Epithelial cell of esophagus (primary cell): ENCODE measurements around the gene ARID5B.
A peak's percentile ranks its signal among the peaks of the same experiment; 100 is the strongest.

Source experiments
- DNase-seq: peaks from one replicate; pipeline ENCODE4 v3.0.0; 2010; ENCODE audit warnings: low read depth
- H3K4me3 ChIP-seq: 2 replicates; pipeline ENCODE4 v1.5.1; 2011; ENCODE audit warnings: mild to moderate bottlenecking, low read length, control low read depth
- TF ChIP-seq, protein P1 (sequence below): IDR thresholded peaks from 2 replicates; pipeline ENCODE4 v1.5.1; 2011; ENCODE audit warnings: low read depth, mild to moderate bottlenecking, low read length, control low read depth, inconsistent platforms; ENCODE audit not compliant: insufficient read depth; ENCODE audit errors: missing control alignments

ARID5B gene

DNA sequence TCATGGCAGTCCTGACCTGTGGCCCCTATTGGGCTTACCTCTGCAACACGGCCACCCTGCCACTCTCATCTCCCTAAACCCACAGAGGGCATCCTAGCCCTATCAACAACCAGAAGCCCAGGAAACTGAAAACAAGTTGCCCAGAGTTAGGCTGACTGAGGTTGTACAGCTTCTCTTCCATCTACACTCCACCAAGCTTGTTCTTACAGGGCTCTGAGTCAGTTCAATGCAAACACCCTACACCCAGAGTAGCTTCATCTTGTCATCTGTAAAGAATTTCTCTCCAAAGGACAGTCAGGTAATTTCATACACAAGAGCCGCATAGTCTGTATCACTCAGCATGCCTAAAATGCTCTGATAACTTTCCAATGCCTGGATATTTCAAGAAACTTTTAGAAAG, 175.4 kb downstream of the ARID5B start:
- peak; percentile 95 for DNase-seq
- no peak overlapping the region for H3K4me3 ChIP-seq

DNA sequence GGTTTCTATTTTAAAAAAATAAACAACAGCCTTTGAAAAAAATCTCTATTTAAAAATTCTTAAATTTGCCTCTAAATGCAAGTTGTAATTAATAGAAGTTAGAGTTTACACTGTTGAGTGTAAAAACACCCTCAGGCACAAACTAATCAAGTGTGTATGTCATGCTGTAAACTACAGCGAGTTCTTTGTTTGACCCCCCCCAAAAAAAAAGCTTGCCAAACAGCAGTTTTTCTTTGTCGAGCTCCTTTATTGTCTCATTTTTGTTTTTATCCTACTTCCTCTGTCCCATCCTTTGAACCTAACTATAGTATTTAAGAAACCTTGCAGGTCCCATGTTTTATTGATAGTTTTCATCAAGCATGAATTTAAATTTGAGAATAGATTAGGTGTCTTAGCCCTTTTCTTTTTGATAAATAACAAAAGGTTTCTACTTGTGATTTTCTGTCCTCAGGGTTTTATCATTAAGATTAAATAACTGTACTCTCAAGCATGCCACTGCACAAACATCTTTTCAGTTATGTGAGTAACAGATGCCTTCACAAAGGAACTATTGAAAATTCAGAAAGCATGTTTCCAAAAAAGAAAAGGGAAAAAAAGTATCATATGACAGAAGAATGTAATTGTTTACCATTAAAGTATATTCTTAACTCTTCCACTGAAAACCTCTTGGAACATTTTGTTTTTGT, 176.0 kb downstream of the ARID5B start:
- TF ChIP-seq, protein P1, sequence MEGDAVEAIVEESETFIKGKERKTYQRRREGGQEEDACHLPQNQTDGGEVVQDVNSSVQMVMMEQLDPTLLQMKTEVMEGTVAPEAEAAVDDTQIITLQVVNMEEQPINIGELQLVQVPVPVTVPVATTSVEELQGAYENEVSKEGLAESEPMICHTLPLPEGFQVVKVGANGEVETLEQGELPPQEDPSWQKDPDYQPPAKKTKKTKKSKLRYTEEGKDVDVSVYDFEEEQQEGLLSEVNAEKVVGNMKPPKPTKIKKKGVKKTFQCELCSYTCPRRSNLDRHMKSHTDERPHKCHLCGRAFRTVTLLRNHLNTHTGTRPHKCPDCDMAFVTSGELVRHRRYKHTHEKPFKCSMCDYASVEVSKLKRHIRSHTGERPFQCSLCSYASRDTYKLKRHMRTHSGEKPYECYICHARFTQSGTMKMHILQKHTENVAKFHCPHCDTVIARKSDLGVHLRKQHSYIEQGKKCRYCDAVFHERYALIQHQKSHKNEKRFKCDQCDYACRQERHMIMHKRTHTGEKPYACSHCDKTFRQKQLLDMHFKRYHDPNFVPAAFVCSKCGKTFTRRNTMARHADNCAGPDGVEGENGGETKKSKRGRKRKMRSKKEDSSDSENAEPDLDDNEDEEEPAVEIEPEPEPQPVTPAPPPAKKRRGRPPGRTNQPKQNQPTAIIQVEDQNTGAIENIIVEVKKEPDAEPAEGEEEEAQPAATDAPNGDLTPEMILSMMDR, result no peak
- no peak overlapping the region for H3K4me3 ChIP-seq
- no peak for DNase-seq

More for the DNA sequence above, 175.4 kb downstream of the ARID5B start:
- TF ChIP-seq, protein P1, result no peak

DNA sequence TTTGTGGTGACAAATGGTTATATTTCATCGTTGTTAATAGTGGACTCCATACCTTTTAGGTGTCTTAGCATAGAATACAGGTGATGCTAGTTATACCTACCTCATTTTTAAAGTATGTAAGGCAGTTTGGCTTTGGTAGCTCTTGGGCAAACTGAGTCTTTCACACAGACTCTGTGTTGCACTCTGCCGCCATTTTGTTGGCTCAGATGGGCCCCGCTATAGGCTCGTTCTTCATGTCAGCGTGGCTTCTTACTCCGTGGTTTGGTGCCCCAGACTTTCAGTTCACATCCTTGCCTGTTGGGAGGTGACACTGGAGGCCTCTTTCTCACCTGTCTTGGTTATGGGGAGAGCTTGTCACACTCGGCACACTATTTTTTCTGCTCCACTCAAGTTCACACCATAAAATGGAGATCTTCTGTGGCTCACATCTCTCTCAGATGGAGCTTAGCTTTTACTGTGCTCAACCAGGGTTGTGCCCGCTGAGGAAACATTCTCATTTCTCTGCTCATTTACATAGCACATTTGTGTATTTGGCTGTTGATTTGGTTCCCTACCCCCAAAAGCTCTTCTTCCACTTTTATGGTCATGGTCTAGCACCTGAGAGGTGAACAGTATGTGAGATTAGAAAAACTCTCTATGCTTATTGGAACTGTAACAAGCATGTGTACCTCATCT, 178.5 kb downstream of the ARID5B start:
- TF ChIP-seq, protein P1, result no peak
- DNase-seq, result no peak
- H3K4me3 ChIP-seq, result no peak overlapping the region

DNA sequence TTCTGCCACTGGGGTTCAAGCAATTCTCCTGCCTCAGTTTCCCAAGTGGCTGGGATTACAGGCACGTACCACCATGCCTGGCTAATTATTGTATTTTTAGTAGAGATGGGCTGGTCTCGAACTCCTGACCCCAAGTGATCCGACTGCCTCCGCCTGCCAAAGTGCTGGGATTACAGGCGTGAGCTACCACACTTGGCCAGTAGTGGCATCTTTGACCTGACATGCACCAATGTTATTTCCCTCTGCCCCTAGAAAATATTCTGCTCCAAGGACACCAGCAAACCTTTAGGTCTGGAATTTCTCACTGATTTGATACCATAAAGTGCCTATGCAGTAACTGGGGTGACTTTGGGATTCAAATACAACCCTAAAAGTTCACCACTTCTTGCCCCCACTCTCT, 179.4 kb downstream of the ARID5B start:
- H3K4me3 ChIP-seq, result no peak overlapping the region
- TF ChIP-seq, protein P1, result no peak
- no peak for DNase-seq

DNA sequence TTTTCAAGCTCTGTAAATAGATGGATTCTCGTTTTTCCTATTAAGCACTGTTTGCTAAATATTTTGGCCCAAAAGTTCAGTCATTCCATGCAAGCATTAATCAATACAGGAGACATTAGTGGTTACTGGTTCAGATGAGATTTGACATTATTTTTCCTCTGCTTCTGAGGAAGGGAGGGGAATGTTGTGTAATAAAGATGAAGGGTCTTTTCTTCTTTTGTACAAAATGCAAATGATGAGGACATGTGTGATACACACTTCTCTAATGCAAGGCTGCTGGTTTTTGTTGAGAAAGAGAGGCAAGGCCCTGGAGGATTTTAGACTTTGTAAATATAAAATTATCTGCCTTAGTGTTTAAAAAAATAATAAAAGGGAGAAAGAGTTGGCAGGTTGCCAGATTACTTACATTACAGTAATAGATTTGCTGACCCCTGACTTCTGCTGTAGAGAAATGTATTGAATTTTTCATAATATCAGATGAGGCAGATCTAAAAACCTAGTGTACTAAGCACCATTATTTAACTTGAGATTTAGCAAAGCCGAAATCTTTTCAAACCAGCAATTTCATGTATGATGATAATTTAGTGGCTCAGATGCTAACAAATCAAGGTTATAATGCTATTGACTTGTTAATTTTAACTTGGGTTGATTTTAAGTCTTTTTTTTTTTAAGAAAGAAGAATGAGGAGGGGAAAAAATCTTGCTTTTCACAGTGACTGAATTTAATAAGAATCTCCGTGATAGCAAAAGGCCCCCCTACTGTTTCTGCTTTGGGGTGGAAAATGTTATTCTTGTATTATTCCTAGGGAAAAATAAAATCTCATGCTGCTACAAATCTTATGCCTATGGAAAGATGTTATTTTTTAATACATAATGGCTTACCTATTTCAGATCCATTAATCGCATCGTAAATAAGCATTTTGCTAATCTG, 180.1 kb downstream of the ARID5B start:
- no peak overlapping the region for H3K4me3 ChIP-seq
- TF ChIP-seq, protein P1, result no peak
- no peak for DNase-seq

DNA sequence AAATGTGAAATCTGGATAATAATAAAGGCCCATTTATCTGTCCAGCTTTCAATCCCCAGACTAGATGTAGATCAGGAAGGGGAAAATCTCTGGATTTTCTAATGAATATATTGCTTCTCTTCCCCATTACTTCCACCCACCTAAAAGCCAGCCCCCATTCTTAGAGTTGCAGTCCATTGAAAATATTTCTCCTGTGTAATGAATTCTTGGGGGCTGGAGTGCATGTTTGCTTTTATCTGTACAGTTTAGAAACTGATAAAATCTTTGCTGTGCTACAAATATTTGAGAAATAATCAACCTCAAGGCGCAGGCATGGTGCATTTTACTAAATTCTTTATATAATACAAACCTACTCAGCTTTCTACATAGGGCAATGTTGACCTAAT, 180.8 kb downstream of the ARID5B start:
- DNase-seq, result no peak
- TF ChIP-seq, protein P1, result no peak
- no peak overlapping the region for H3K4me3 ChIP-seq
